Activated T-helper 2 cell treated with anti-CD3 and anti-CD28 coated beads, Interferon-gamma antibody, Interleukin-2, Interleukin-4, amounts not matched to agents 10 μg/mL and 5 μg/mL and 100 μg/mL, durations not matched to agents 14 hours and 24 hours and 36 hours (primary cell): Measurements from ENCODE around the gene NOLC1. TPM values are rescaled to one million over a fixed set of nuclear protein-coding genes. Genes with fewer than 3 reads are reported as not detected.

Source experiments
- DNase-seq: peaks from one replicate; pipeline ENCODE4 v3.0.0; 2021; ENCODE audit warnings: low spot score
- H3K27ac Mint-ChIP-seq: one replicate; pipeline ENCODE4 v1.8.0; 2021; ENCODE audit warnings: mixed read lengths
- H3K27me3 Mint-ChIP-seq: one replicate; pipeline ENCODE4 v1.8.0; 2021; ENCODE audit warnings: low read depth, mixed read lengths
- H3K36me3 Mint-ChIP-seq: one replicate; pipeline ENCODE4 v1.8.0; 2021; ENCODE audit warnings: low read depth, mixed read lengths
- H3K4me1 Mint-ChIP-seq: one replicate; pipeline ENCODE4 v1.8.0; 2021; ENCODE audit warnings: low read depth, mixed read lengths
- H3K4me3 Mint-ChIP-seq: one replicate; pipeline ENCODE4 v1.8.0; 2021; ENCODE audit warnings: low read depth, mild to moderate bottlenecking, moderate library complexity, mixed read lengths
- H3K9me3 Mint-ChIP-seq: one replicate; pipeline ENCODE4 v1.8.0; 2021; ENCODE audit warnings: mixed read lengths
- intact Hi-C: fragments of 100-400 bp; cut with micrococcal nuclease; formaldehyde crosslinking; loops from one replicate; pipeline ENCODE4 v1.15.1; 2023
- total RNA-seq: library from RNA; stranded (reverse); gene quantifications from 2 replicates; pipeline ENCODE4 v1.2.3, GENCODE V29; 2022

NOLC1 gene
- total RNA-seq = 195 and 196 TPM in 2 replicates

DNA sequence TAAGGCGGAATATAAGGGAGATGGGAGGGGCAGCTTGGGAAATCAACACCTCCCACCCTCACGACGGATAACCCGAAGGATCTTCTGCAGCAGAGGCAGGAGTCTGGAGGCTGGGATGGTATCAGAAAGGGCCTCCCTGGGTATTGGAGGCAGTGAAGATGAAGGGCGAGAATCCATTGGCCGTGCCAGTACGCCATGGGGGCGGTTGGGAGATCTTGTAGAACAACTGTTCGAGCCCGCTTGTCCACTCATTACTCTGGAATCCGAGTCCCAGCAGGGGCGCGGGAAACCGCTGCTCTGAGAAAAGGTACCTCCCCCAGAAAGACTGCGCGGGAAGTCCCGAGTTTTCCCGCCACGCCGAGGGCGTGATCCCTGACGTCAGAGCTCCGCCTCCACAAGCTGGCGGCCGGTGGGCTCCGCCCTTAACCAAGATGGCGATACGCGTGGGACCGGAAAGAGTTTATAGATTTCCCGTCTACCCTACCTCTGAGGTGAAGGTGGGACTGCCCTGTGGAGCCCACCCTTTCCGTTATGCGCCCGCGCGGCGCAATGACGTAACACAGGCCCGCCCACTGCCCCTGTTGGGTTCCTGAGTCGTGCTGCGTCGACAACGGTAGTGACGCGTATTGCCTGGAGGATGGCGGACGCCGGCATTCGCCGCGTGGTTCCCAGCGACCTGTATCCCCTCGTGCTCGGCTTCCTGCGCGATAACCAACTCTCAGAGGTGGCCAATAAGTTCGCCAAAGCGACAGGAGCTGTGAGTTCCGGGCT, at the start of gene NOLC1:
Gene NOLC1, plus strand, starts transcription at position 616 of the 771 bp plus-strand sequence. Its CDS starts 22 bp downstream, at position 638.
- H3K4me3 Mint-ChIP-seq = peak within 1 kb of the TSS; percentile 97

DNA sequence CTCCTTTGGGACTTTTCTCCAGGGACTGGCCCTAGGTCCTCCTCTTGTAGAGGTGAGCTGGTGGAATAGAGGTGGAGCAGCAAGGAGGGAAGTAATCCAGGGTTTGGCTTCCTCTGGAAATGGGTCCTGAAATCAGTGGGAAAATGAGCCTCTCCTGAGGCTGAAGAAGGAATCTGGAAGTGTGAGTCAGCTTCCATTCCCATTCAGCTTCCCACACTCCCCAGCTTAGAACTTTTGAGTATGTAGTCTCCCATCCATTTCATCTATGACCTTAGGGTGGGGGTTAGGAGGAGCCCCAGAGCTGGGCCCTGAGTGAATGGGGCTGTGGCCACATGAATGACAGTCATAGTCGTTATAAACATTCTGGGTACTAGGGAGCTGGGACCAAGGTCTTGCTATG, 49.8 kb upstream of the NOLC1 start:
- intact Hi-C loops = no loop called here
- Mint-ChIP-seq H3K4me3 (no peak overlapping the region), H3K27me3 (no peaks in the 10 kb centered on the region), H3K4me1 (peaks cover 8% of the 10 kb centered on the region), H3K9me3 (no peaks in the 10 kb centered on the region), H3K27ac (no peak overlapping the region), H3K36me3 (peaks cover 19% of the 10 kb centered on the region)
- no peak for DNase-seq

More for the DNA sequence above, at the start of gene NOLC1:
- peak; percentile 100 for DNase-seq
- H3K27me3 Mint-ChIP-seq = no peaks in the 10 kb centered on the region
- no peaks in the 10 kb centered on the region for H3K9me3 Mint-ChIP-seq
- intact Hi-C loops = loop anchor here (1.0 to 5.0 kb wide), 9 partner anchors 20 to 560 kb away; partner anchors contain the start of genes ACTR1A, ARL3, ARMH3 and GBF1
- H3K4me1 Mint-ChIP-seq = peaks cover 28% of the 10 kb centered on the region
- H3K27ac Mint-ChIP-seq = peak within 1 kb of the TSS; percentile 96
- H3K36me3 Mint-ChIP-seq = peaks cover 89% of the 10 kb centered on the region

DNA sequence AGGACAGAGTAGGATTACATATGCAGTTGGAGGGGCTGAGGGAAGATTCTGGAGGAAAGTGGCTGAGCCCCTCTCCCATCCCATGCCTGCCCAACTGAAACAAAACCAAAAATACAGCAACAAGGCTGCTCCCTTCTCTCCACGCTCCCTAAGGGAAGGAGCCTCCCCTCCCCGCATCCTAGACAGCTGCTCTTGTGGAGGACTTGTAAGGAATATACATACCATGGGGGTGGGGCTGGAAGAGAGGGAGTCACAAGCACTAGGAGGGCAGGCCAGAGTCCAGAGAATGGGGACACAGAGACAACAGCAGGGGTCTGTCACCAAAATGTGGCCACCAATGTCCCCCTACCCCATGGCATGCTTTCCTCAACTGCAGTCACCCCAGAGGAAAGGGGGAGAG, 45.2 kb upstream of the NOLC1 start:
- intact Hi-C loops = no loop called here
- H3K4me1 Mint-ChIP-seq = peaks cover 11% of the 10 kb centered on the region
- H3K9me3 Mint-ChIP-seq = no peaks in the 10 kb centered on the region
- H3K4me3 Mint-ChIP-seq = no peak overlapping the region
- H3K27ac Mint-ChIP-seq = no peak overlapping the region
- H3K36me3 Mint-ChIP-seq = peaks cover 47% of the 10 kb centered on the region
- no peak for DNase-seq
- no peaks in the 10 kb centered on the region for H3K27me3 Mint-ChIP-seq

DNA sequence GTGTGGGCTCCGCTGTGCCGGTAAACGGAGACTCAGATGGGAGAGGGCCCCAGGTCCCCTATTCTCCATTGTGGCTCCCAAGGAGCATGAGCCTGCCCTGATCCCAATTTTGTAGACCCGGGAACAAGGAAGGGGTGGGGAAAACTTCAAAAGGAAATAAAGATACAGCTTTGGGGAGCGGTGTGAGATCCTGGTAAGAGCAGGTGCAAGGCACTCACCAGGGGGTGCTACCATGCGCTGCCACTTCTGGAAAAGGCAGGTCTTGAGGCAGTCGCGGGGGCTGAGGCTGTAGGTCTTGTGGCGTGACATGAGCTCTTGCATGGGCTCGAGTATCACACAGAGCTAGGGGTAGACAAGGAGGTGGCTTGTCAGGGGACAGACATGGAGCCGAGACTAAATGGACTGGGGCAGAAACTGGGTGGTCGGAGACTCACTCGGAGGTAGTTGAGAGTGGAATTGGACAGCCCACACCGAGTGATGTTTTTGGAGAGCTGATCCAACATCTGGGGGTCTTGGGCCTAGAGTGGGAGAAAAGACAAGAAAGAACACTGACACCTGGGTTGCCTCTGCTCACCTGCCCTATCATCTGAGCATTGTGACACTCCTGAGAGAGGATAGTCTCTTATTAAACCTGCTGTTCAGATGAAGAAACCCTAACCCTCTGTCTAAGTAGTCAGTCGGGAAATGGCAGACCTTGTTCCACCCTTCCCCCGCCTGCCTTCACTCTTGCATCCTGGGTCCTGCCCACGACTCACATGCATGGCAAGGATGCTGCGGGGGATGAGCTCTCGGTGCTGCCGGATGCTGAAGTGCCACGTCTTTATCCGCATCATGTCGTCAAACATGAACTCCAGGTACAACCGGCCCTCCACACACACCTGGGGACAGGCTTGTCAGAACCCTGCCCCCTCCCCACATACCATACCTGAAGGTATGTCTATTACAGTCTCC, 42.7 kb upstream of the NOLC1 start:
- H3K27me3 Mint-ChIP-seq = no peaks in the 10 kb centered on the region
- no peak for DNase-seq
- intact Hi-C loops = loop anchor here (10.0 kb wide), 1 partner anchor 415 kb away; the partner anchor contains the start of gene FBXW4
- H3K36me3 Mint-ChIP-seq = peaks cover 55% of the 10 kb centered on the region
- peaks cover 27% of the 10 kb centered on the region for H3K4me1 Mint-ChIP-seq
- H3K4me3 Mint-ChIP-seq = no peak overlapping the region
- H3K9me3 Mint-ChIP-seq = no peaks in the 10 kb centered on the region
- no peak overlapping the region for H3K27ac Mint-ChIP-seq

DNA sequence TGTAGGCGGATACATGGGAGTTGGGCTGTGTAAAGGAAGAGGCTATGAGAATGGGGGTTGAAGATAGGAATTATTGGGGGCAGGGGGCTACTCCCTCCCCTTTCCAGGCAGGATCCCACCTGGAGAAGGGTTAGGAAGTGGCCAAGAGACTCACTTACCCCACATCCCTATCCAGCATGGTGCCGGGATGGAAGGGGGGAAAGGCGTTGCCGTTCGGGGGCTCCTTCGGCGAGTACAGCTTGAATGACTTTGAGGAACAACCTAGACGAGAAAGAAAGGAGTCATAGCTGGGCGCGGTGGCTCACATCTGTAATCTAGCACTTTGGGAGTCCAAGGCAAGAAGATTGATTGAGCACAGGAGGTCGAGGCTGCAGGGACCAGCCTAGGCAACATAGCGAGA, 40.9 kb upstream of the NOLC1 start:
- Mint-ChIP-seq H3K36me3 (peaks cover 44% of the 10 kb centered on the region), H3K27ac (no peak overlapping the region), H3K27me3 (no peaks in the 10 kb centered on the region), H3K9me3 (no peaks in the 10 kb centered on the region), H3K4me1 (peaks cover 30% of the 10 kb centered on the region), H3K4me3 (no peak overlapping the region)
- no peak for DNase-seq
- intact Hi-C loops = loop anchor here (10.0 kb wide), 1 partner anchor 416 kb away; the partner anchor contains the start of gene FBXW4

DNA sequence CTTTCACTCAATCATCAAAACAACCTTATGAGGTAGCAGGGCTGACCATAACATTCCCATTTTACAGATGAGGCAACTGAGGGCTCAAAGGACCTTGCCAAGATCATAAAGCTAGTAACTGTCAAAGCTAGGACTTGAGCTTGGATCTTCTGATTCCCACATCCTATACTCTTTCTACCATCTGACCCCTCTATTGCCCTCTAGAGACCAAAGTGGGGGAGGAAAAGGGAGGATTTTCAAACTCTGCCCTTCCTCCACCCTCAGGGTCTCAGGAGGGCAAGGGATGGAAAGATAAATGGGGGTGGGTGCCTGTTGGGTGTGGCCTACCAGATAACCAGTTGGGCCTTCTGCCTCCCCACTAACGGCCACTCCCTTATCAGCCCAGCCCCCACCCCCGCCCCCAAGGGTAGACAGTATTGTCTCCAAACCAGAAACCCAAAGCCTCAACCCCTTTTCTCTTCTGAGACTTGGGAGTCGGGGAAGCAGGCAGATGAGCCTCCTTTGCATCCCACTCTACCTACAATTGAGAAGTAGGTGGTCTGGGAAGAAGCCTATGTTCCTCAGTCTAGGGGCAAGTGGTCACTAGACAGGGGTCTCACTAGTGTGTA, 39.9 kb upstream of the NOLC1 start:
- intact Hi-C loops = loop anchor here (10.0 kb wide), 1 partner anchor 418 kb away; the partner anchor contains the start of gene FBXW4
- no peak for DNase-seq
- H3K36me3 Mint-ChIP-seq = peaks cover 39% of the 10 kb centered on the region
- H3K27ac Mint-ChIP-seq = no peak overlapping the region
- H3K4me1 Mint-ChIP-seq = peaks cover 40% of the 10 kb centered on the region
- H3K27me3 Mint-ChIP-seq = no peaks in the 10 kb centered on the region
- peak overlapping the region; percentile 15 for H3K4me3 Mint-ChIP-seq
- no peaks in the 10 kb centered on the region for H3K9me3 Mint-ChIP-seq

DNA sequence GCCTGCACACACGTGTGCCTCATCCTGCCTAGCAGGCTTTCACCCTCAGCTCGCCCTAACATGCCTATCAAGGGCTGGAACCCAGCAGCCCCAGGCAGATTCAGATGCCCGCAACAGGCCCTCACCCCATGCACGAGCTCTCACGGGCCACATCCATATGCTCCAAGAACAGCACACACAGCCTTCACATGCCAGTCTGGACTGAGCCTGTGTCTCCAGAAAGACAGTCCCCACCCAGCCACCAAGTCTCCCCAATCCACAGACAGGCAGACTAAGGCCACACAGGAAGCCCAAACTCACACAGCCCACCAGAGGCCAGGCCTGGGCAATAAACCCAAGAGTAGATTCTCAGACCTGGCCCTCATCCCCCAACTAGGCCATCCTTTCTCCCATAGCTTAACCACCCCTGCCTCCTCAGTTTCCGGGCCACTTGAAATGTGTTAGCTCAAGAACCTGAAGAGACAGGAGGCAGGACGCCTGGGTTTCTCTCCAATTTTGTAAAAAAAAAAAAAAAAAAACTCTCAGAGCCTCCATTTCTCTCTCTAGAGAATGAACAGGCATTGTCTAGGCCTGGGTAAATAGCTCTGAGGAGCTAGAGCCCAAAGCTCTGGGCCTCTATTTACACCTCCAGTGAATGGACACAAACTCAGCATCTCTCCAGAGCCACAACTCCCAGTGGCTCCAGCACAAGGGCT, 38.8 kb upstream of the NOLC1 start:
- peak overlapping the region; percentile 71 for H3K27ac Mint-ChIP-seq
- peaks cover 35% of the 10 kb centered on the region for H3K36me3 Mint-ChIP-seq
- intact Hi-C loops = loop anchor here (10.0 kb wide), 1 partner anchor 419 kb away; the partner anchor contains the start of gene FBXW4
- no peaks in the 10 kb centered on the region for H3K9me3 Mint-ChIP-seq
- H3K4me3 Mint-ChIP-seq = peak overlapping the region; percentile 79
- no peaks in the 10 kb centered on the region for H3K27me3 Mint-ChIP-seq
- no peak for DNase-seq
- H3K4me1 Mint-ChIP-seq = peaks cover 50% of the 10 kb centered on the region

DNA sequence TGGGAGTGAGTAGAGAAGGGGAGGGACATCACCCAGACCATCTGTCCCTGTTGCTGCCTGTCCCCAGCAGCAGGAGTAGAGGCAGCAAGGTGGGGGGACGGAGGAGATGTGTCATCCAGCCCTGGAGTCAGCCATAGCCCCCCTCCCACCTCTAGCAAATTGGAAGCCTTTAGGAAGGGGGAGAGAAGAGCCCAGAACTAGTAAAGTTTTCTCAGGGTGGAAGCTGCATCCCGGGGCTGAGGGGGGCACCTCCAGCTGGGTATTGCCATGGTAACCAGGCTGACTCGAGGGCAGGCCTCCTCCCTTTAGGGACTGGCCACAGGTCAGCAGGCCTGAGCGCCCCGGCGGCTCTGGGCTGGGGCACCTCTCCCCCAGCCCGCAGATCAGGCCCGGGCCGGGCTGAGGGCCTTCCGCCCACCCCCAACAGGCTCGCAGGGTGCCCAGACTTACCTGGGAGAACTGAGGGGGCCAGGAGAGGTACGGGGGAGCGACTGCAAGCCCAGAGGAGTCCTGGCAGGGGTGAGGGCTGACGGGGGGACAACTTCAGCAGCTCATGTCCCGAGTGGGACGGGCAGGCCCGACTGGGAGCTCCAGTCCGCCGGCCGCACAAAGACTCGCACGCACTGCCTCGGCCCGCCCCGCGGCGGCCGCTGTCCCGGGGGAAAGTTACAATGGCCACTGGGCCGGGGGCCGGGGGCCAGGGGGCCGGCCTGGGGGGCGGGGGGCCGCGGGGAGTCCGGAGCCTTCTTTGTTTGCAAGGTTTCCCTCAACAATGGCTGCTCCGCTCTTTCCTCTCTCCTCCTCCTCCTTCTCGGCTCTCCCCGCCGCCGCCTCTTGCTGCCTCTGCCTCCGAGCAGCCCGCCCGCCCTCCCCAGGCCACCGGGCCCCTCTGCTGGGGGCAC, 38.0 kb upstream of the NOLC1 start:
- no peaks in the 10 kb centered on the region for H3K9me3 Mint-ChIP-seq
- peak overlapping the region; percentile 92 for H3K27ac Mint-ChIP-seq
- peak overlapping the region; percentile 84 for H3K4me3 Mint-ChIP-seq
- intact Hi-C loops = loop anchor here (10.0 kb wide), 1 partner anchor 419 kb away; the partner anchor contains the start of gene FBXW4
- no peak for DNase-seq
- peaks cover 27% of the 10 kb centered on the region for H3K36me3 Mint-ChIP-seq
- H3K4me1 Mint-ChIP-seq = peaks cover 56% of the 10 kb centered on the region
- no peaks in the 10 kb centered on the region for H3K27me3 Mint-ChIP-seq

DNA sequence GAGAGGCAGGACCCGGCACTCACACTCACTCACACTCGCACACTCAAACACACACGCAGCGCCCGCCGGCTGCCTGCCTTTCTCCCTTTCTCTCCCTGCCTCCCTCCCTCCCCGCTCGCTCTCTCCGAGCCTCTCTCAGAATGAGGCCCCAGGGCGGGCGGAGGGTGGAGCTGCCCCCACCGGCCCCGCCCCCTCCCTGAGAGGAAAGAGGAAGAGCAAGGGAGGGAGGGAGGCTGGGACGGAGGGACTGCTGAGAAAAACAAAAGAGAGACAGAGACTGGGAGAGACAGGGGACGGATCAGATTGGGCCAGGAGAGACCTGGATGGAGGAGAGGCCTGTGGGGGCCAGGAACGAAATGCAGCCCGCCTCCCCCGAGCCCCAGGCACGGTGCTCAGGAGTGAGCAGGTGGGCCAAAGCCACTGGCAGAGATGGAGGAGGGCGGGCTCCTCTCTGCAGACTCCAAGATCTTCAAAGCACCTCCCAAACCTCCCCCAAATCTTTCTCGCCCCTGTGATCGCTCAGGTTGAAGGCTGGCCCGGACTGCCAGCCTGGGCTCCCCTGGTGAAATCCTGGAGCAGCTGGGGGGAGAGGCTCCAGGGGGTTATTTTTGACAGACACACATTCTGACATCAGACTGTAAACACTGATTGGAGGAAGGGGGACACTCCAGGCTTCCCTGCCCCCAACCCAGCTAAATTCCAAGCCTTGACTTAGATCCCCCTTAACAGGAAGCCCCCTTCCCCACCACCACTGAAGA, 37.1 kb upstream of the NOLC1 start:
- Mint-ChIP-seq H3K4me3 (peak overlapping the region; percentile 84), H3K4me1 (peaks cover 59% of the 10 kb centered on the region), H3K27ac (peak overlapping the region; percentile 92), H3K27me3 (no peaks in the 10 kb centered on the region), H3K36me3 (peaks cover 19% of the 10 kb centered on the region), H3K9me3 (no peaks in the 10 kb centered on the region)
- intact Hi-C loops = loop anchor here (5.0 to 10.0 kb wide), 2 partner anchors 277 to 420 kb away; partner anchors contain the start of gene FBXW4
- peak; percentile 74 for DNase-seq

DNA sequence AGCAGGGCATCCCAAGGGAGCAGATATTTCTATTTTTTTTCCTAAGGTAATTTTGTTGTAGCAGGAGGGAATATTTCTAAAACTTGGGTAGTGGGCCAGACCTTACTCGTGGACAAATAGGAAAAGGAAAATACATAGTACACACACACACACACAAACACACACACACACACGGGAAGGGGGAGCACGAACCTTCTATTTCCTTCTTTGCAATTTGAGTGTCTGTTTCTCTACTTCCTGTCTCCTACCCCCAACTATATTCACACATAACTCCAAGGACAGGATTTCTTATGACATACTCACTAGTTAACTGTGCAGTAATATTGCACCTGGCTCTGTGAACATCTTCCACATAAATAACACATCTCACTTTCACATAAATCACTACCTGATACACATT, 36.4 kb upstream of the NOLC1 start:
- Mint-ChIP-seq H3K27me3 (no peaks in the 10 kb centered on the region), H3K36me3 (peaks cover 12% of the 10 kb centered on the region), H3K4me3 (peak overlapping the region; percentile 84), H3K27ac (peak overlapping the region; percentile 92), H3K9me3 (no peaks in the 10 kb centered on the region), H3K4me1 (peaks cover 59% of the 10 kb centered on the region)
- no peak for DNase-seq
- intact Hi-C loops = loop anchor here (2.0 to 10.0 kb wide), 3 partner anchors 275 to 421 kb away; partner anchors contain the start of gene FBXW4
